GM12878 (cell line): ENCODE measurements around the gene BRD2. TPM values are rescaled to one million over a fixed set of nuclear protein-coding genes. Genes with fewer than 3 reads are reported as not detected.

ENCODE experiments used
- polyA plus RNA-seq, 11 experiments: library from polyadenylated mRNA; depleted of rRNA in 4 of 11; unstranded in 6 of 11; stranded (reverse) in 5 of 11; fragments of >200 nt; fragmentation: Nextera tagmentation in 4 of 11; fragmentation: Illumina TruSeq in 1 of 11; extraction: Ambion mirVana in 4 of 11; extraction: Trizol in 1 of 11; gene quantifications; 1 replicate in 1 of 11; 2 replicates in 10 of 11; pipeline versions ENCODE4 v1.2.1 to v1.2.3, GENCODE V29; 2011 to 2016; ENCODE audit warnings: inconsistent platforms in 2 of 11, missing spikeins in 2 of 11, low read depth in 1 of 11
- total RNA-seq, 4 experiments: library from RNA; depleted of rRNA in 3 of 4; stranded (reverse); fragments of >200 nt in 3 of 4; fragmentation: Illumina TruSeq in 1 of 4; extraction: Trizol in 1 of 4; gene quantifications; 2 replicates each; pipeline versions ENCODE4 v1.2.1 to v1.2.3, GENCODE V29; 2013 to 2021
- TF ChIP-seq, protein P1 (sequence below): IDR thresholded peaks from 2 replicates; pipeline ENCODE4 v1.6.1; 2012; ENCODE audit warnings: mild to moderate bottlenecking, low read depth, low read length
- TF ChIP-seq, protein P2 (sequence below): fragments of 450-650 bp; IDR thresholded peaks from 2 replicates; pipeline ENCODE4 v1.6.1; 2017; ENCODE audit warnings: antibody characterized with exemption, mild to moderate bottlenecking, moderate library complexity

The BRD2 gene
- total and polyA plus RNA-seq, 10 of the 15 experiments (the other 5 are each of a cell fraction or from before 2014, with no cell fraction given), result 32.2 to 239 (median 139) TPM

GRCh38 chr6:32971242-32971580 is 2.8 kb downstream of the BRD2 start (continued):
- TF ChIP-seq, protein P1, sequence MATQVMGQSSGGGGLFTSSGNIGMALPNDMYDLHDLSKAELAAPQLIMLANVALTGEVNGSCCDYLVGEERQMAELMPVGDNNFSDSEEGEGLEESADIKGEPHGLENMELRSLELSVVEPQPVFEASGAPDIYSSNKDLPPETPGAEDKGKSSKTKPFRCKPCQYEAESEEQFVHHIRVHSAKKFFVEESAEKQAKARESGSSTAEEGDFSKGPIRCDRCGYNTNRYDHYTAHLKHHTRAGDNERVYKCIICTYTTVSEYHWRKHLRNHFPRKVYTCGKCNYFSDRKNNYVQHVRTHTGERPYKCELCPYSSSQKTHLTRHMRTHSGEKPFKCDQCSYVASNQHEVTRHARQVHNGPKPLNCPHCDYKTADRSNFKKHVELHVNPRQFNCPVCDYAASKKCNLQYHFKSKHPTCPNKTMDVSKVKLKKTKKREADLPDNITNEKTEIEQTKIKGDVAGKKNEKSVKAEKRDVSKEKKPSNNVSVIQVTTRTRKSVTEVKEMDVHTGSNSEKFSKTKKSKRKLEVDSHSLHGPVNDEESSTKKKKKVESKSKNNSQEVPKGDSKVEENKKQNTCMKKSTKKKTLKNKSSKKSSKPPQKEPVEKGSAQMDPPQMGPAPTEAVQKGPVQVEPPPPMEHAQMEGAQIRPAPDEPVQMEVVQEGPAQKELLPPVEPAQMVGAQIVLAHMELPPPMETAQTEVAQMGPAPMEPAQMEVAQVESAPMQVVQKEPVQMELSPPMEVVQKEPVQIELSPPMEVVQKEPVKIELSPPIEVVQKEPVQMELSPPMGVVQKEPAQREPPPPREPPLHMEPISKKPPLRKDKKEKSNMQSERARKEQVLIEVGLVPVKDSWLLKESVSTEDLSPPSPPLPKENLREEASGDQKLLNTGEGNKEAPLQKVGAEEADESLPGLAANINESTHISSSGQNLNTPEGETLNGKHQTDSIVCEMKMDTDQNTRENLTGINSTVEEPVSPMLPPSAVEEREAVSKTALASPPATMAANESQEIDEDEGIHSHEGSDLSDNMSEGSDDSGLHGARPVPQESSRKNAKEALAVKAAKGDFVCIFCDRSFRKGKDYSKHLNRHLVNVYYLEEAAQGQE, result no peak
- TF ChIP-seq, protein P2, sequence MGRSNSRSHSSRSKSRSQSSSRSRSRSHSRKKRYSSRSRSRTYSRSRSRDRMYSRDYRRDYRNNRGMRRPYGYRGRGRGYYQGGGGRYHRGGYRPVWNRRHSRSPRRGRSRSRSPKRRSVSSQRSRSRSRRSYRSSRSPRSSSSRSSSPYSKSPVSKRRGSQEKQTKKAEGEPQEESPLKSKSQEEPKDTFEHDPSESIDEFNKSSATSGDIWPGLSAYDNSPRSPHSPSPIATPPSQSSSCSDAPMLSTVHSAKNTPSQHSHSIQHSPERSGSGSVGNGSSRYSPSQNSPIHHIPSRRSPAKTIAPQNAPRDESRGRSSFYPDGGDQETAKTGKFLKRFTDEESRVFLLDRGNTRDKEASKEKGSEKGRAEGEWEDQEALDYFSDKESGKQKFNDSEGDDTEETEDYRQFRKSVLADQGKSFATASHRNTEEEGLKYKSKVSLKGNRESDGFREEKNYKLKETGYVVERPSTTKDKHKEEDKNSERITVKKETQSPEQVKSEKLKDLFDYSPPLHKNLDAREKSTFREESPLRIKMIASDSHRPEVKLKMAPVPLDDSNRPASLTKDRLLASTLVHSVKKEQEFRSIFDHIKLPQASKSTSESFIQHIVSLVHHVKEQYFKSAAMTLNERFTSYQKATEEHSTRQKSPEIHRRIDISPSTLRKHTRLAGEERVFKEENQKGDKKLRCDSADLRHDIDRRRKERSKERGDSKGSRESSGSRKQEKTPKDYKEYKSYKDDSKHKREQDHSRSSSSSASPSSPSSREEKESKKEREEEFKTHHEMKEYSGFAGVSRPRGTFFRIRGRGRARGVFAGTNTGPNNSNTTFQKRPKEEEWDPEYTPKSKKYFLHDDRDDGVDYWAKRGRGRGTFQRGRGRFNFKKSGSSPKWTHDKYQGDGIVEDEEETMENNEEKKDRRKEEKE, result no peak
